OCI-LY1 (cell line): ENCODE measurements around the gene TUBGCP2.

Source experiments
- CTCF ChIP-seq: fragments of 200-600 bp; sonication (generic), shearing (Covaris generic); IDR thresholded peaks from 2 replicates; pipeline ENCODE4 v1.5.1; 2017; ENCODE audit warnings: mild to moderate bottlenecking, antibody characterized with exemption, low read length, moderate library complexity, mixed read lengths
- EZH2 ChIP-seq: fragments of 200-600 bp; sonication (generic), shearing (Covaris generic); IDR thresholded peaks from 2 replicates; pipeline ENCODE4 v1.8.0; 2017; ENCODE audit warnings: borderline replicate concordance, mixed run types, mild to moderate bottlenecking, antibody characterized with exemption, low read length, moderate library complexity, mixed read lengths

- TF ChIP-seq CTCF, result no peak
- no peak for TF ChIP-seq EZH2
Measured at GRCh38 chr10:133343558-133343957, 34.9 kb upstream of the TUBGCP2 start.
